Neural cell (in vitro differentiated cells): Measurements from ENCODE around the gene PTPRT. TPM values are rescaled to one million over a fixed set of nuclear protein-coding genes. Genes with fewer than 3 reads are reported as not detected.

Experiments
- H2AFZ ChIP-seq: fragments of 200-600, 300-800 bp; sonication (generic), shearing (Covaris generic); 2 replicates; pipeline ENCODE4 v1.6.0; 2014; ENCODE audit warnings: low read depth, mild to moderate bottlenecking, antibody characterized with exemption, low read length, moderate library complexity
- H3F3A ChIP-seq: fragments of 200-600 bp; shearing (Covaris generic); 2 replicates; pipeline ENCODE4 v1.6.1; 2016; ENCODE audit warnings: mild to moderate bottlenecking, moderate library complexity, mixed read lengths, antibody characterized with exemption, low read length; ENCODE audit not compliant: insufficient read depth, poor library complexity, severe bottlenecking
- H3K27ac ChIP-seq: fragments of 200-600, 300-800 bp; sonication (generic), shearing (Covaris generic); 2 replicates; pipeline ENCODE4 v1.5.1; 2014; ENCODE audit warnings: mild to moderate bottlenecking, low read length, moderate library complexity
- H3K27me3 ChIP-seq: fragments of 300-800, 200-600 bp; sonication (generic), shearing (Covaris generic); 2 replicates; pipeline ENCODE4 v1.6.0; 2014; ENCODE audit warnings: mild to moderate bottlenecking, low read depth, low read length, moderate library complexity; ENCODE audit not compliant: insufficient read depth
- H3K36me3 ChIP-seq: fragments of 300-800, 200-600 bp; sonication (generic), shearing (Covaris generic); 2 replicates; pipeline ENCODE4 v1.5.1; 2014; ENCODE audit warnings: mild to moderate bottlenecking, antibody characterized with exemption, low read length, moderate library complexity; ENCODE audit not compliant: insufficient read depth
- H3K4me2 ChIP-seq: fragments of 300-800, 200-600 bp; sonication (generic), shearing (Covaris generic); 2 replicates; pipeline ENCODE4 v1.6.0; 2014; ENCODE audit warnings: mild to moderate bottlenecking, low read length
- H3K4me3 ChIP-seq: fragments of 300-800, 200-600 bp; sonication (generic), shearing (Covaris generic); 2 replicates; pipeline ENCODE4 v1.5.1; 2014; ENCODE audit warnings: mild to moderate bottlenecking, low read length, moderate library complexity
- H3K79me2 ChIP-seq: fragments of 200-600 bp; shearing (Covaris generic); replicated peaks from 2 replicates; pipeline ENCODE4 v1.6.0; 2014; ENCODE audit warnings: mild to moderate bottlenecking, low read length, moderate library complexity; ENCODE audit not compliant: insufficient read depth
- H3K9ac ChIP-seq: fragments of 300-800, 200-600 bp; sonication (generic), shearing (Covaris generic); 2 replicates; pipeline ENCODE4 v1.6.1; 2016; ENCODE audit warnings: mild to moderate bottlenecking, low read length, mixed read lengths
- H3K9me2 ChIP-seq: fragments of 200-600 bp; shearing (Covaris generic); 2 replicates; pipeline ENCODE4 v1.6.1; 2016; ENCODE audit warnings: mild to moderate bottlenecking, low read length, mixed read lengths; ENCODE audit not compliant: insufficient read depth
- H3K9me3 ChIP-seq: fragments of 200-600, 300-800 bp; sonication (generic), shearing (Covaris generic); 2 replicates; pipeline ENCODE4 v1.6.1; 2016; ENCODE audit warnings: mild to moderate bottlenecking, mixed run types, low read length, moderate library complexity, mixed read lengths
- H4K20me1 ChIP-seq: fragments of 200-600 bp; shearing (Covaris generic); 2 replicates; pipeline ENCODE4 v1.6.1; 2016; ENCODE audit warnings: mild to moderate bottlenecking, mixed run types; ENCODE audit not compliant: insufficient read depth
- CTCF ChIP-seq: fragments of 450-650 bp; IDR thresholded peaks from 2 replicates; pipeline ENCODE4 v1.5.1; 2014; ENCODE audit warnings: antibody characterized with exemption, mild to moderate bottlenecking, moderate library complexity; ENCODE audit not compliant: poor library complexity, severe bottlenecking
- EP300 ChIP-seq: fragments of 450-650 bp; conservative IDR thresholded peaks from 2 replicates; pipeline ENCODE4 v1.6.1; 2014; ENCODE audit warnings: antibody characterized with exemption, mild to moderate bottlenecking, moderate library complexity; ENCODE audit not compliant: poor library complexity, severe bottlenecking
- EZH2 ChIP-seq: fragments of 200-600, 300-800 bp; shearing (Covaris generic), sonication (generic); IDR thresholded peaks from 2 replicates; pipeline ENCODE4 v1.6.1; 2014; ENCODE audit warnings: antibody characterized with exemption, low read length, borderline replicate concordance, mild to moderate bottlenecking; ENCODE audit not compliant: insufficient read depth, poor library complexity, severe bottlenecking
- MXI1 ChIP-seq: fragments of 450-650 bp; conservative IDR thresholded peaks from 2 replicates; pipeline ENCODE4 v1.6.1; 2014; ENCODE audit warnings: antibody characterized with exemption, mild to moderate bottlenecking; ENCODE audit not compliant: poor library complexity, severe bottlenecking
- POLR2AphosphoS5 ChIP-seq: IDR thresholded peaks from 2 replicates; pipeline ENCODE4 v1.6.1; 2012
- RAD21 ChIP-seq: fragments of 450-650 bp; conservative IDR thresholded peaks from 2 replicates; pipeline ENCODE4 v1.6.1; 2014; ENCODE audit warnings: antibody characterized with exemption, mild to moderate bottlenecking, moderate library complexity
- REST ChIP-seq: IDR thresholded peaks from 2 replicates; pipeline ENCODE4 v1.6.1; 2012; ENCODE audit warnings: borderline replicate concordance
- SMC3 ChIP-seq: fragments of 450-650 bp; conservative IDR thresholded peaks from 2 replicates; pipeline ENCODE4 v1.6.1; 2014; ENCODE audit warnings: antibody characterized with exemption, mild to moderate bottlenecking, moderate library complexity; ENCODE audit not compliant: poor library complexity
- TAF1 ChIP-seq: IDR thresholded peaks from 2 replicates; pipeline ENCODE4 v1.6.1; 2012; ENCODE audit warnings: low read depth
- polyA plus RNA-seq: library from polyadenylated mRNA; depleted of rRNA; stranded (reverse); fragments of >200 nt; gene quantifications from 2 replicates; pipeline ENCODE4 v1.2.3, GENCODE V29; 2014

The PTPRT gene
- polyA plus RNA-seq, 1 donor from 2014 or later = 9.2 TPM

DNA sequence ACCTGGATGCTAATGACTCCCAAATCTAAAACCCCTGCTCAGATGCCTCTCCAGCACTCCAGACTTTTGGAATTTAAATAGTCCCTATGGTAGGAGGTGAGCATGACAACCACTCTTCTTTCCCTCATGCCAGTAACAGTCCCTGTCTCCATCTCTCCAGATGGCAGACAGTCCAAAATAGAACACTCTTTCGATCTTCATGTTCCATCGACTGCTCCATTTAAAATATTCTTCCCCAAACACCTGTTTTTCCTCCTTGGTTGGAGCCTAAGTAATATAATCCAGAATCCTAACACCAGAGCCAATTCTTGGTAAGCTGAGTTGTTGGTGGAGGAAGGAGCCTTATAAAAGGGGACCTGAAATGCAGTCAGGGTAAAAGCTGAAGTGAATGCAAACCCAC is 848.1 kb downstream of the PTPRT start:
- H3K9me3 ChIP-seq = no peaks in the 10 kb centered on the region
- H3K4me2 ChIP-seq = no peak overlapping the region
- H3K27ac ChIP-seq = no peak overlapping the region
- no peak overlapping the region for H3K4me3 ChIP-seq
- H2AFZ ChIP-seq = no peak overlapping the region
- TF ChIP-seq POLR2AphosphoS5 = no peak
- no peak for TF ChIP-seq TAF1
- no peak for TF ChIP-seq MXI1
- no peak for TF ChIP-seq RAD21
- TF ChIP-seq EP300 = no peak
- TF ChIP-seq CTCF = no peak
- TF ChIP-seq EZH2 = no peak
- TF ChIP-seq REST = no peak
- no peak overlapping the region for H3K9ac ChIP-seq
- H3F3A ChIP-seq = no peaks in the 10 kb centered on the region
- no peaks in the 10 kb centered on the region for H3K36me3 ChIP-seq
- H4K20me1 ChIP-seq = no peaks in the 10 kb centered on the region
- no peaks in the 10 kb centered on the region for H3K27me3 ChIP-seq
- H3K9me2 ChIP-seq = no peaks in the 10 kb centered on the region
- no peaks in the 10 kb centered on the region for H3K79me2 ChIP-seq

GRCh38 chr20:42340368-42340767 is 849.3 kb downstream of the PTPRT start:
- no peaks in the 10 kb centered on the region for H4K20me1 ChIP-seq
- no peak for TF ChIP-seq POLR2AphosphoS5
- TF ChIP-seq RAD21 = no peak
- no peak for TF ChIP-seq EP300
- no peak for TF ChIP-seq MXI1
- TF ChIP-seq EZH2 = no peak
- TF ChIP-seq SMC3 = no peak
- no peak for TF ChIP-seq TAF1
- TF ChIP-seq CTCF = no peak
- TF ChIP-seq REST = no peak
- no peaks in the 10 kb centered on the region for H3K27me3 ChIP-seq
- no peaks in the 10 kb centered on the region for H3F3A ChIP-seq
- H2AFZ ChIP-seq = no peak overlapping the region
- H3K36me3 ChIP-seq = no peaks in the 10 kb centered on the region
- no peaks in the 10 kb centered on the region for H3K9me3 ChIP-seq
- no peaks in the 10 kb centered on the region for H3K9me2 ChIP-seq
- no peak overlapping the region for H3K4me2 ChIP-seq
- no peak overlapping the region for H3K4me3 ChIP-seq
- H3K9ac ChIP-seq = no peak overlapping the region
- H3K27ac ChIP-seq = no peak overlapping the region
- no peaks in the 10 kb centered on the region for H3K79me2 ChIP-seq
